Fibroblast of lung (primary cell): Measurements from ENCODE around the gene CDR2L. TPM values are rescaled to one million over a fixed set of nuclear protein-coding genes. Genes with fewer than 3 reads are reported as not detected.

Experiments
- DNase-seq, 2 donors: peaks; one replicate each; pipeline versions ENCODE4 v3.0.0 to v3.0.0-alpha.2; 2010; ENCODE audit warnings: low read depth in 2 of 2
- H2AFZ ChIP-seq: 2 replicates; pipeline ENCODE4 v1.5.1; 2012; ENCODE audit warnings: low read length, control low read depth, inconsistent platforms
- H3K27ac ChIP-seq: 2 replicates; pipeline ENCODE4 v1.5.1; 2011; ENCODE audit warnings: low read length, control low read depth; ENCODE audit not compliant: insufficient read depth
- H3K27me3 ChIP-seq: 2 replicates; pipeline ENCODE4 v1.5.1; 2011; ENCODE audit warnings: mild to moderate bottlenecking, low read length; ENCODE audit not compliant: control insufficient read depth, insufficient read depth
- H3K36me3 ChIP-seq: 2 replicates; pipeline ENCODE4 v1.5.1; 2011; ENCODE audit warnings: low read length; ENCODE audit not compliant: control insufficient read depth, insufficient read depth
- H3K4me1 ChIP-seq: 2 replicates; pipeline ENCODE4 v1.5.1; 2011; ENCODE audit warnings: low read length; ENCODE audit not compliant: control insufficient read depth, insufficient read depth; ENCODE audit errors: extremely low read depth
- H3K4me2 ChIP-seq: 2 replicates; pipeline ENCODE4 v1.5.1; 2011; ENCODE audit warnings: low read length, control low read depth; ENCODE audit not compliant: insufficient read depth; ENCODE audit errors: extremely low read depth
- H3K4me3 ChIP-seq, 4 experiments: fragments of 200-600 bp in 1 of 4; sonication (generic) in 1 of 4; replicated peaks in 1 of 4; 2 replicates each; pipeline ENCODE4 v1.5.1; 2011 to 2016; ENCODE audit warnings: low read length in 4 of 4, low read depth in 3 of 4, mild to moderate bottlenecking in 3 of 4, control low read depth in 2 of 4, inconsistent platforms in 1 of 4, mixed read lengths in 1 of 4; ENCODE audit not compliant: insufficient read depth in 1 of 4; ENCODE audit errors: control extremely low read depth in 1 of 4
- H3K79me2 ChIP-seq: 2 replicates; pipeline ENCODE4 v1.5.1; 2012; ENCODE audit warnings: mild to moderate bottlenecking, low read length, inconsistent platforms; ENCODE audit not compliant: control insufficient read depth, insufficient read depth
- H3K9ac ChIP-seq: 2 replicates; pipeline ENCODE4 v1.5.1; 2011; ENCODE audit warnings: mild to moderate bottlenecking, low read length, control low read depth; ENCODE audit not compliant: insufficient read depth
- H3K9me3 ChIP-seq: 2 replicates; pipeline ENCODE4 v1.5.1; 2012; ENCODE audit warnings: low read depth, low read length; ENCODE audit not compliant: control insufficient read depth, insufficient read depth
- H4K20me1 ChIP-seq: 2 replicates; pipeline ENCODE4 v1.5.1; 2011; ENCODE audit warnings: low read length; ENCODE audit not compliant: control insufficient read depth, insufficient read depth; ENCODE audit errors: extremely low read depth
- CTCF ChIP-seq, 2 donors: IDR thresholded peaks in 1 of 2; conservative IDR thresholded peaks in 1 of 2; 1 replicate in 1 of 2; 2 replicates in 1 of 2; pipeline ENCODE4 v1.5.1; 2011 to 2012; ENCODE audit warnings: low read length in 2 of 2, control low read depth in 1 of 2, inconsistent platforms in 1 of 2, low read depth in 1 of 2, mild to moderate bottlenecking in 1 of 2
- EZH2 ChIP-seq: IDR thresholded peaks from 2 replicates; pipeline ENCODE4 v1.5.1; 2012; ENCODE audit warnings: low read length, control low read depth, mild to moderate bottlenecking; ENCODE audit errors: missing control alignments
- polyA minus RNA-seq: library from RNA; depleted of rRNA, polyadenylated mRNA; stranded (reverse); fragments of >200 nt; gene quantifications from 2 replicates; pipeline ENCODE4 v1.2.3, GENCODE V29; 2011; ENCODE audit warnings: low replicate concordance
- polyA plus RNA-seq, 2 donors: library from polyadenylated mRNA; depleted of rRNA in 1 of 2; stranded (reverse) in 1 of 2; unstranded in 1 of 2; fragments of >200 nt; gene quantifications; 2 replicates each; pipeline ENCODE4 v1.2.1, GENCODE V29; 2011 to 2012; ENCODE audit warnings: missing spikeins in 1 of 2
- total RNA-seq: library from RNA; depleted of rRNA; stranded (reverse); fragments of >200 nt; gene quantifications from 2 replicates; pipeline ENCODE4 v1.2.1, GENCODE V29; 2014

The CDR2L gene
- total RNA-seq = 6.7 and 12.2 TPM in 2 replicates
- polyA plus RNA-seq = 8.5 and 9.7 TPM in 2 replicates
- polyA plus RNA-seq (2012) = 15.6 and 18.4 TPM in 2 replicates
- 16.5 and 17.2 TPM in 2 replicates for polyA minus RNA-seq

- Histone ChIP-seq H3K27me3 (no peaks in the 10 kb centered on the region), H3K4me3 (peak within 1 kb of the TSS; percentile 62 to 88 (median 69)), H3K79me2 (peaks cover 18% of the 10 kb centered on the region), H3K9ac (peak within 1 kb of the TSS; percentile 84), H3K4me1 (peaks cover 9% of the 10 kb centered on the region), H3K9me3 (no peaks in the 10 kb centered on the region), H2AFZ (peak within 1 kb of the TSS; percentile 82), H4K20me1 (no peaks in the 10 kb centered on the region), H3K27ac (peak within 1 kb of the TSS; percentile 95), H3K4me2 (peak within 1 kb of the TSS; percentile 88), H3K36me3 (no peaks in the 10 kb centered on the region)
- TF ChIP-seq CTCF (conservative IDR thresholded peaks at IDR 0.05 in 1 of 2, IDR thresholded peaks at IDR 0.05 in 1 of 2; ENCODE audit: low read depth in 1 of 2, low read length in 2 of 2) = no peak
- no peak for TF ChIP-seq EZH2
- DNase-seq = peak; percentile 90
These were observed at the start of gene CDR2L for GRCh38 chr17:74987418-74987908. CDR2L (plus strand) TSS chr17:74987632; CDS start chr17:74988044, 412 bp downstream.

GRCh38 chr17:74938194-74938950 is 49.1 kb upstream of the CDR2L start:
- no peak overlapping the region for H3K4me3 ChIP-seq
- H3K9ac ChIP-seq = no peak overlapping the region
- H4K20me1 ChIP-seq = no peaks in the 10 kb centered on the region
- H3K27ac ChIP-seq = no peak overlapping the region
- peaks cover 45% of the 10 kb centered on the region for H3K27me3 ChIP-seq
- H3K4me1 ChIP-seq = no peaks in the 10 kb centered on the region
- no peak overlapping the region for H2AFZ ChIP-seq
- no peak overlapping the region for H3K4me2 ChIP-seq
- no peaks in the 10 kb centered on the region for H3K36me3 ChIP-seq
- no peak for TF ChIP-seq CTCF (conservative IDR thresholded peaks at IDR 0.05 in 1 of 2, IDR thresholded peaks at IDR 0.05 in 1 of 2; ENCODE audit: low read depth in 1 of 2, low read length in 2 of 2)
- no peak for TF ChIP-seq EZH2
- H3K9me3 ChIP-seq = no peaks in the 10 kb centered on the region
- no peaks in the 10 kb centered on the region for H3K79me2 ChIP-seq
- DNase-seq = no peak

- no peak for DNase-seq
- Histone ChIP-seq H3K27me3 (peaks cover 46% of the 10 kb centered on the region), H4K20me1 (no peaks in the 10 kb centered on the region), H2AFZ (no peak overlapping the region), H3K79me2 (no peaks in the 10 kb centered on the region), H3K4me2 (no peak overlapping the region), H3K9me3 (no peaks in the 10 kb centered on the region), H3K4me1 (no peaks in the 10 kb centered on the region), H3K27ac (no peak overlapping the region), H3K9ac (no peak overlapping the region), H3K4me3 (no peak overlapping the region), H3K36me3 (no peaks in the 10 kb centered on the region)
- TF ChIP-seq EZH2 = no peak
These were observed 47.9 kb upstream of the CDR2L start for GRCh38 chr17:74939534-74939933.
